GM12801 (cell line): Measurements from ENCODE around the gene DIPK1A.

ENCODE experiments used
- TF ChIP-seq, protein P1 (sequence below): IDR thresholded peaks from one replicate; pipeline ENCODE4 v1.5.1; 2011; ENCODE audit warnings: control low read depth; ENCODE audit not compliant: insufficient read length; ENCODE audit errors: extremely low read depth

DIPK1A gene

DNA sequence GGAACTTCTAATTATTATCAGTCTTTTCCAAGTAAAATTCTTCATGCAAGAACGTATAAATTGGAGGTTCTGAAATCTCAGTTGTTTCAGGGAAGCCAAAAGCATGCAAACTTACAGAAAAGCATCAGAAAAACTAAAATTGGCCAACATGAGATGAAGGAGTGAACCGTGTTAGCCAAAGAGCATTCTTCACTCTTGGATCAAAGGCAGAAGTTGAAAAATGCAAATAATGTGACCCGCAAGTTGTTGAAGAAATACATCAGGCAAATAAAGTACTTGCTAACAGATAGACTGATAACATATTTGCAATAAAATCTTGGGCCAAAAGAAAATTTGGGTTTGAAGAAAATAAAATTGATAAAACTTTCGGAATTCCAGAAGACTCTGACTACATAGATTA, 29.6 kb downstream of the DIPK1A start:
- TF ChIP-seq, protein P1, sequence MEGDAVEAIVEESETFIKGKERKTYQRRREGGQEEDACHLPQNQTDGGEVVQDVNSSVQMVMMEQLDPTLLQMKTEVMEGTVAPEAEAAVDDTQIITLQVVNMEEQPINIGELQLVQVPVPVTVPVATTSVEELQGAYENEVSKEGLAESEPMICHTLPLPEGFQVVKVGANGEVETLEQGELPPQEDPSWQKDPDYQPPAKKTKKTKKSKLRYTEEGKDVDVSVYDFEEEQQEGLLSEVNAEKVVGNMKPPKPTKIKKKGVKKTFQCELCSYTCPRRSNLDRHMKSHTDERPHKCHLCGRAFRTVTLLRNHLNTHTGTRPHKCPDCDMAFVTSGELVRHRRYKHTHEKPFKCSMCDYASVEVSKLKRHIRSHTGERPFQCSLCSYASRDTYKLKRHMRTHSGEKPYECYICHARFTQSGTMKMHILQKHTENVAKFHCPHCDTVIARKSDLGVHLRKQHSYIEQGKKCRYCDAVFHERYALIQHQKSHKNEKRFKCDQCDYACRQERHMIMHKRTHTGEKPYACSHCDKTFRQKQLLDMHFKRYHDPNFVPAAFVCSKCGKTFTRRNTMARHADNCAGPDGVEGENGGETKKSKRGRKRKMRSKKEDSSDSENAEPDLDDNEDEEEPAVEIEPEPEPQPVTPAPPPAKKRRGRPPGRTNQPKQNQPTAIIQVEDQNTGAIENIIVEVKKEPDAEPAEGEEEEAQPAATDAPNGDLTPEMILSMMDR, result no peak

DNA sequence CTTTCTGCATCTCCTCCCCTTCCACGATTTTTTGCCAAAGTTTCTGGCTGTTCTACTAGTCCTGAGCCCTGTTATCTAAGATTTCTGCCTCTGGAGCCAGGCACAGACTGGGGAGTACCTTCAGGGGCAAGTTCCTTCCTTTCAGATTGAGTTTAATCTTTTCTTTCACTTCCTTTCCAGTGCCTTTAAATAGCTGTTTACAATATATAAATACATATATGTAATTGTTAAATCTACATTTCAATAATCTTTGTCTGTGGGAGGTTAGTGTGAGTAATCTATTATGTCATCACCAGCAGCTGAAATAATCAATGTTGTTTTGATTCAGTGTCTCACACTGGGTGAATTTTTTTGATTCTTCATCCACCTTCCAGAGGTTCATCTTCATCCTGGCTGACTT, 31.8 kb downstream of the DIPK1A start:
- TF ChIP-seq, protein P1, result no peak

DNA sequence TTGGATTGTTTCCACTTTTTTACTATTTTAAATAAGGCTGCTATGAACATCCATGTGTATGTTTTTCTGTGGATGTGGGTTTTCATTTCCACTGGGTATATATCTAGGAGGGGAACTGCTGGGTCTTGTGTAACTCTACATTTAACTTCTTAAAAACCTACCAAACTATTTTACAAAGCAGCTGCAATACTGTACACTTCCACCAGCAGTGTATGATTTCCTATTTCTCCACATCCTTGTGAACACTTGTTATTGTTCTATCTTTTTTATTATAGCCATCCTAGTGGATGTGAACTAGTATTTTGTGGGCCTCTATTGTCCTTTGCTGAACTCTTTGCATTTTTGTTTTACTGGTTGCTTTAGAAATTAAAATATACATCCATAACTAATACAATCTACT, 33.4 kb downstream of the DIPK1A start:
- TF ChIP-seq, protein P1, result no peak

DNA sequence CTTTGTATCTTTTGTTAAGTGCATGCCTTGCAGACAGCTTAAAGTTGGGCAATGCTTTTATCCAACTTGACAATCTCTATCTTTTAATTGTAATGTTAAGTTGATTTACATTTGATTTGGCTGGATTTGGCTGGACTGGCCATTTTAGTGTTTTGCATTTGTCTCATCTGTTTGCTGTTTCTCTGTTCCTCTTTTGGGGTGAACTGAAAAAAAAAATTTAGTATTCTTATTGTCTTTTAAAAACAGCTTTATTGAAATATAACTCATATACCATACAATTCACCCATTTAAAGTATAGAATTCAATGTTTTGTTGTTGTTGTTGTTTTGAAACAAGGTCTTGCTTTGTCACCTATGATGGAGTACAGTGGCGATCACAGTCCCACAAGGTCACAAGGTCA, 34.4 kb downstream of the DIPK1A start:
- TF ChIP-seq, protein P1, result no peak

DNA sequence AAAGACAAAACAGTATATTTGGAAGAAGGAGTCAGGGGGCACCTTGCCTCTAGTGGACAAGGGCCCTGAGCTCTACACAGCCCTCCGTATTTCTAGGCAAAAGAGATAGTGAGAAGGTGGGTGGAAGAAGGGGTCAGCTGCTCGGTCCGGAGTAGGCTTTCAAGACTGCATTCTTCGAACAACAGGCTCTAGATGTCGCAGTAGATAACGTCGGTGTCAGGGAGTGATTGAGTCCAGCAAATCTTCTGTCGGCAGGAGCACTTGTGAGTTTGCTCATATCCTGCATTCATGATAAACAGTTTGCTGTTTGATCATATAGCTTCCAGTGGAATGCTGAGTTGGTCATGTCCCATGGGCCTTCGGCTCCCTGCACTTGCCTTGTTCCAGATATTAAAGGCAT, 36.8 kb downstream of the DIPK1A start:
- TF ChIP-seq, protein P1, result no peak

DNA sequence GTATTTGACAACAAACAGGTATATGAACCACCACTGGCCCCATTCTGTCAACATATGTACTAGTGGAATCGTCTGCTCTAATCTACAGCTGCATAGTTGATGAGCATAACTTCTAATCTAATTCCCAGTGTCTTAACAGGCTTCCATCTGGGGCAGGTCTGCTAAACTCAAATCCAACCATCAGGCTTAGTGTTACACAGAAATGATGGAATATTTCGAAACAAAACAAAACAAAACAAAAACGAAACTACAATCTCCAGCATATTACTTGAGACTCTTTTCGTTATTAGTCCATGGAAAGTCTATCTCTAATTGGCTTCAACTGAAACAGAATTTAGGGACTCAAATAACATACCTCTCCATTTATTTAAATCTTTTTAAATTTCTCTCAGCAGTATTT, 37.6 kb downstream of the DIPK1A start:
- TF ChIP-seq, protein P1, result no peak

DNA sequence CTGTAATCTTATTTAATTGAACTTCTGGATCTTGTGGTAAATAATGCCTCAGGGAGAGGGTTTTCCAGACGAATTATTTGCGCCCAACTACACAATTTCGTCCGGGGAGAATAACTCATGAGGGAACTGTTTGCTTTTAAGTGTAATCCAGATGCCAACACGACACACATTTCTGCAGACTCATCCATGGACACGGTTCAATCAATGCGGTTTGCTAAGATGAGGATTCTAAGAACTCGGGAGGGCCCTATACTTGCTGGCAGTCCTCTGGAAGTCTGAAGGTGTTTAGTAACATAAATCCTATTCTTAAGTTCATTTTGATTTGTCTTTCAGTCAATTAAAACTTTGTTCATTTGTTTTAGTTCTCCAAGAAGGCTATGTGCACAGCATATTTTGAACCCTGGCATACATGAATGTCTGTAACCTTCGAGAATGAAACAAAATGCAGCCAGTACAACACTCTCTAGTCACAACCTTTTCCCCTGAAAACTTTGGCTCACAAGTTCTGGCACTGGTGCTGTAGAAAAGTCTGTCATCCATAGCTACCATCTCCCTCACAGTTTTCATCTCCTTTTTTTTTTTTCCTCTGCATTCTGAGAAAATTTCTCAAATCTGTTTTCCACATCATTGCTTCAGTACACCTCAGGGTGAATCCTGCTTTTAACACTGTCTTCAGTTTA, 38.8 kb downstream of the DIPK1A start:
- TF ChIP-seq, protein P1, result no peak
